AG10803 (cell line): ENCODE measurements around the gene ACSM4.
"Not testable (repeated sequence)": the region's sequence is repeated elsewhere in the genome, so short reads cannot be mapped to it uniquely, and the experiment has no call there.

Experiments used
- DNase-seq: peaks from one replicate; pipeline ENCODE4 v3.0.0; 2010; ENCODE audit warnings: low read depth
- H3K4me3 ChIP-seq: 2 replicates; pipeline ENCODE4 v1.5.1; 2011; ENCODE audit warnings: mild to moderate bottlenecking, low read length, control low read depth
- TF ChIP-seq, protein P1 (sequence below): conservative IDR thresholded peaks from 2 replicates; pipeline ENCODE4 v1.5.1; 2011; ENCODE audit warnings: mild to moderate bottlenecking, low read length, control low read depth, inconsistent platforms

Gene ACSM4

DNA sequence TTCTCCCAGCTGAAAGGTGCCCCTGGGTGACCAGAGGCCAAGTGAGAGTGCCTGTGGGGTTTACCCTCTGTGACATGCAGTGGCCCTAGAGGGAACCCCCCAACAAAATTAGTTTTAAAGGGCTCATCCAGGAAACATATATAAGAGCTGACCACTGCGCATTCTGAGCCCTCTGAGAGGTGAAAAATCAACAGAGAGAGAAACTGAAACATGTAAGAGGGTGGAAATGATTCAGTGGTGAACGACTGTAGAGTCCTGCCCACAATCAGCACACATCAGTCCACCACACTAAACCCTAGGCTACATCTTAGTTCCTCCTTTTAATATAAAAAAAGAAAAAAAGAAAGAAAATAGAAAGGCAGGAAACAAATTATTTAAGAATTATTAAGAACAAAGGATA is 21.0 kb upstream of the ACSM4 start:
- TF ChIP-seq, protein P1, sequence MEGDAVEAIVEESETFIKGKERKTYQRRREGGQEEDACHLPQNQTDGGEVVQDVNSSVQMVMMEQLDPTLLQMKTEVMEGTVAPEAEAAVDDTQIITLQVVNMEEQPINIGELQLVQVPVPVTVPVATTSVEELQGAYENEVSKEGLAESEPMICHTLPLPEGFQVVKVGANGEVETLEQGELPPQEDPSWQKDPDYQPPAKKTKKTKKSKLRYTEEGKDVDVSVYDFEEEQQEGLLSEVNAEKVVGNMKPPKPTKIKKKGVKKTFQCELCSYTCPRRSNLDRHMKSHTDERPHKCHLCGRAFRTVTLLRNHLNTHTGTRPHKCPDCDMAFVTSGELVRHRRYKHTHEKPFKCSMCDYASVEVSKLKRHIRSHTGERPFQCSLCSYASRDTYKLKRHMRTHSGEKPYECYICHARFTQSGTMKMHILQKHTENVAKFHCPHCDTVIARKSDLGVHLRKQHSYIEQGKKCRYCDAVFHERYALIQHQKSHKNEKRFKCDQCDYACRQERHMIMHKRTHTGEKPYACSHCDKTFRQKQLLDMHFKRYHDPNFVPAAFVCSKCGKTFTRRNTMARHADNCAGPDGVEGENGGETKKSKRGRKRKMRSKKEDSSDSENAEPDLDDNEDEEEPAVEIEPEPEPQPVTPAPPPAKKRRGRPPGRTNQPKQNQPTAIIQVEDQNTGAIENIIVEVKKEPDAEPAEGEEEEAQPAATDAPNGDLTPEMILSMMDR: no peak
- H3K4me3 ChIP-seq: no peak overlapping the region
- no peak for DNase-seq

- TF ChIP-seq, protein P1: no peak
- no peak for DNase-seq
- no peak overlapping the region for H3K4me3 ChIP-seq
Measured at GRCh38 chr12:7289743-7290142, 14.1 kb upstream of the ACSM4 start.

GRCh38 chr12:7290588-7290987 is 13.3 kb upstream of the ACSM4 start:
- not testable (repeated sequence) for H3K4me3 ChIP-seq, DNase-seq

GRCh38 chr12:7292300-7292699 is 11.6 kb upstream of the ACSM4 start:
- no peak for DNase-seq
- H3K4me3 ChIP-seq: no peak overlapping the region
- TF ChIP-seq, protein P1: no peak

DNA sequence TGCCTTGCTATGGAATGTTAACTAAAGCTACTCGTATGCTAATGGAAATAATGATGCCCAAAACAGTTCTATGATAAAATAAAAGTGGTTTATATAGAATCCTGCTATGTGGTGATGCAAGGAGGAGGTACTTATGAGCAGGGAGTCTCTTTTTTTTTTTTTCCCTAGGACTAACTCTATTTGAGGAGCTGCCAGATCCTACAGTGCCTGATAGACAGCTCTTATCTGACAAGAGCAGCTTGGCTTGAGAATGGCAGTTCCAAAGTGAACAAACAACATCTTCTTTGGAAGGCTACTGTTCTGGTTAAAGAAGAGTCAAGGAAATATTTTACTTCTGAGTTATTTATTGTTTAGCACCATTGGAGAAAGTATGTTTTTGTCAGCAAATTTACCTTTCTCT is 10.2 kb upstream of the ACSM4 start:
- no peak overlapping the region for H3K4me3 ChIP-seq
- TF ChIP-seq, protein P1: no peak
- DNase-seq: no peak

DNA sequence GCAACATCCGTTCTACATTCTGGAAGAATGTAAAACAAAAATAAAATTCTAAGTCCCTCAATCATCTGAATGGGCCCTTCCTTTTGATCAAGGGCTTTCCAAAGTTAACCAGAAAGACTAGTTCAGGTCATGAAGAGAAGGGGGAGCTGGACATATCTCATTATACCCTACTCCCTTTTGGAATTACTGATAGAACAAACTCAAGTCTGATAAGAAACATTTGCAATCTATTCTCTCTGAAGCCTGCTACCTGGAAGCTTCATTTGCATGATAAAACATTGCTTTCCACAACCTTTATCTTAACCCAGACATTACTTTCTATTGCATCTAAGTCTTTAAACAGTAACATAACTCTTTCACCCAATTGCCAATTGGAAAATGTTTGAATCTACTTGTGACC is 8.3 kb upstream of the ACSM4 start:
- no peak overlapping the region for H3K4me3 ChIP-seq
- TF ChIP-seq, protein P1: no peak
- no peak for DNase-seq

GRCh38 chr12:7297865-7298264 is 6.0 kb upstream of the ACSM4 start:
- no peak for DNase-seq
- TF ChIP-seq, protein P1: no peak
- H3K4me3 ChIP-seq: no peak overlapping the region
